H9 (cell line): ENCODE data around the gene IRF2BP2. TPM values are rescaled to one million over a fixed set of nuclear protein-coding genes. Genes with fewer than 3 reads are reported as not detected.

Experiments used
- DNase-seq: peaks from one replicate; pipeline ENCODE4 v3.0.0-alpha.2; 2017
- H2AFZ ChIP-seq: one replicate; pipeline ENCODE4 v1.6.1; 2013; ENCODE audit warnings: mild to moderate bottlenecking, low read length, control low read depth, moderate library complexity
- H2AK5ac ChIP-seq: 2 replicates; pipeline ENCODE4 v1.6.1; 2013; ENCODE audit warnings: low read length, control low read depth, mixed read lengths; ENCODE audit not compliant: insufficient read length
- H2BK120ac ChIP-seq: one replicate; pipeline ENCODE4 v1.6.1; 2013; ENCODE audit warnings: low read depth, mild to moderate bottlenecking, low read length, control low read depth, inconsistent platforms; ENCODE audit not compliant: poor library complexity, severe bottlenecking
- H2BK12ac ChIP-seq: 2 replicates; pipeline ENCODE4 v1.6.1; 2013; ENCODE audit warnings: low read length, control low read depth, mixed read lengths, low read depth; ENCODE audit not compliant: insufficient read length
- H2BK15ac ChIP-seq: 2 replicates; pipeline ENCODE4 v1.6.1; 2013; ENCODE audit warnings: low read depth, low read length, control low read depth
- H2BK20ac ChIP-seq: one replicate; pipeline ENCODE4 v1.6.1; 2013; ENCODE audit warnings: low read depth, mild to moderate bottlenecking, low read length, control low read depth, inconsistent platforms; ENCODE audit not compliant: poor library complexity, severe bottlenecking
- H2BK5ac ChIP-seq: 2 replicates; pipeline ENCODE4 v1.6.1; 2013; ENCODE audit warnings: low read length, control low read depth, mixed read lengths; ENCODE audit not compliant: insufficient read length
- H3K14ac ChIP-seq: 2 replicates; pipeline ENCODE4 v1.6.1; 2013; ENCODE audit warnings: low read length, control low read depth; ENCODE audit not compliant: insufficient read depth
- H3K18ac ChIP-seq: 2 replicates; pipeline ENCODE4 v1.6.1; 2013; ENCODE audit warnings: low read depth, mild to moderate bottlenecking, mixed read lengths, low read length, control low read depth; ENCODE audit not compliant: insufficient read length
- H3K23ac ChIP-seq: 2 replicates; pipeline ENCODE4 v1.6.1; 2013; ENCODE audit warnings: low read length, control low read depth, mixed read lengths, low read depth; ENCODE audit not compliant: insufficient read length
- H3K23me2 ChIP-seq: 2 replicates; pipeline ENCODE4 v1.6.1; 2013; ENCODE audit warnings: low read depth, mild to moderate bottlenecking, mixed read lengths, low read length, control low read depth; ENCODE audit not compliant: insufficient read length, poor library complexity, severe bottlenecking
- H3K27ac ChIP-seq: 2 replicates; pipeline ENCODE4 v1.5.1; 2013; ENCODE audit warnings: low read length, control low read depth, mixed read lengths, low read depth; ENCODE audit not compliant: insufficient read length
- H3K27me3 ChIP-seq: 2 replicates; pipeline ENCODE4 v1.6.1; 2013; ENCODE audit warnings: low read length, control low read depth, inconsistent platforms; ENCODE audit not compliant: insufficient read depth
- H3K4ac ChIP-seq: 2 replicates; pipeline ENCODE4 v1.6.1; 2013; ENCODE audit warnings: low read depth, mild to moderate bottlenecking, control low read depth, inconsistent platforms, low read length, moderate library complexity
- H3K4me1 ChIP-seq: 2 replicates; pipeline ENCODE4 v1.6.1; 2013; ENCODE audit warnings: low read length, control low read depth, inconsistent platforms; ENCODE audit not compliant: insufficient read depth
- H3K4me2 ChIP-seq: 2 replicates; pipeline ENCODE4 v1.6.1; 2013; ENCODE audit warnings: low read length, control low read depth, mixed read lengths; ENCODE audit not compliant: insufficient read length, insufficient read depth
- H3K56ac ChIP-seq: 2 replicates; pipeline ENCODE4 v1.6.1; 2013; ENCODE audit warnings: low read depth, mild to moderate bottlenecking, mixed read lengths, low read length, control low read depth; ENCODE audit not compliant: insufficient read length
- H3K79me1 ChIP-seq: 2 replicates; pipeline ENCODE4 v1.6.1; 2013; ENCODE audit warnings: low read depth, mild to moderate bottlenecking, moderate library complexity, low read length, control low read depth, inconsistent platforms; ENCODE audit not compliant: insufficient read depth, poor library complexity, severe bottlenecking
- H3K79me2 ChIP-seq: 2 replicates; pipeline ENCODE4 v1.6.1; 2013; ENCODE audit warnings: low read length, control low read depth, inconsistent platforms; ENCODE audit not compliant: insufficient read depth
- H3K9ac ChIP-seq: 2 replicates; pipeline ENCODE4 v1.6.1; 2013; ENCODE audit warnings: low read length, control low read depth, mixed read lengths; ENCODE audit not compliant: insufficient read length; ENCODE audit errors: extremely low read depth
- H3K9me3 ChIP-seq: one replicate; pipeline ENCODE4 v1.6.1; 2013; ENCODE audit warnings: low read depth, low read length, inconsistent platforms; ENCODE audit not compliant: control insufficient read depth
- H3T11ph ChIP-seq: one replicate; pipeline ENCODE4 v1.6.1; 2013; ENCODE audit warnings: mild to moderate bottlenecking, low read length, control low read depth, inconsistent platforms
- H4K20me1 ChIP-seq: one replicate; pipeline ENCODE4 v1.6.1; 2013; ENCODE audit not compliant: control insufficient read depth, insufficient read length, insufficient read depth
- H4K5ac ChIP-seq: 2 replicates; pipeline ENCODE4 v1.6.1; 2013; ENCODE audit warnings: low read depth, mild to moderate bottlenecking, mixed read lengths, low read length, control low read depth; ENCODE audit not compliant: insufficient read length
- H4K8ac ChIP-seq: replicated peaks from 2 replicates; pipeline ENCODE4 v1.6.1; 2013; ENCODE audit warnings: low read length, control low read depth, mixed read lengths, low read depth; ENCODE audit not compliant: insufficient read length
- H4K91ac ChIP-seq: 2 replicates; pipeline ENCODE4 v1.6.1; 2013; ENCODE audit warnings: low read depth, mild to moderate bottlenecking, moderate library complexity, mixed read lengths, low read length, control low read depth; ENCODE audit not compliant: insufficient read length
- H3K27ac Mint-ChIP-seq, 3 experiments: 2 replicates in 2 of 3; 3 replicates in 1 of 3; pipeline ENCODE4 v1.8.0; 2020 to 2021; ENCODE audit warnings: mixed read lengths in 3 of 3, mild to moderate bottlenecking in 1 of 3, moderate library complexity in 1 of 3
- H3K27me3 Mint-ChIP-seq: 2 replicates; pipeline ENCODE4 v1.8.0; 2021; ENCODE audit warnings: low read depth, mild to moderate bottlenecking, moderate library complexity, mixed read lengths
- H3K36me3 Mint-ChIP-seq, 3 experiments: 2 replicates in 2 of 3; 3 replicates in 1 of 3; pipeline ENCODE4 v1.8.0; 2020 to 2021; ENCODE audit warnings: low read depth in 3 of 3, mixed read lengths in 3 of 3; ENCODE audit not compliant: insufficient read depth in 1 of 3
- H3K4me1 Mint-ChIP-seq, 2 experiments: 2 replicates each; pipeline ENCODE4 v1.8.0; 2020; ENCODE audit warnings: mixed read lengths in 2 of 2
- H3K4me3 Mint-ChIP-seq, 2 experiments: 2 replicates in 1 of 2; 3 replicates in 1 of 2; pipeline ENCODE4 v1.8.0; 2020 to 2021; ENCODE audit warnings: mild to moderate bottlenecking in 2 of 2, mixed read lengths in 2 of 2, moderate library complexity in 1 of 2
- H3K9me3 Mint-ChIP-seq, 2 experiments: 2 replicates in 1 of 2; 3 replicates in 1 of 2; pipeline ENCODE4 v1.8.0; 2020; ENCODE audit warnings: mild to moderate bottlenecking in 2 of 2, mixed read lengths in 2 of 2, moderate library complexity in 1 of 2
- CTCF ChIP-seq: fragments of 200-600 bp; sonication (generic); conservative IDR thresholded peaks from 3 replicates; pipeline ENCODE4 v1.8.0; 2021; ENCODE audit warnings: antibody characterized with exemption, mild to moderate bottlenecking
- WGBS: extraction: QIAGEN DNeasy Blood & Tissue Kit; methylation state at CpG from one replicate; pipeline ENCODE4 v1.1.7; 2013; ENCODE audit warnings: missing lambda C conversion rate, low lambda C conversion rate, mixed read lengths; ENCODE audit not compliant: insufficient read length; ENCODE audit errors: extremely low coverage; 5-methylcytosine and 5-hydroxymethylcytosine counted together
- total RNA-seq: library from RNA; stranded (reverse); gene quantifications from 2 replicates; pipeline ENCODE4 v1.2.1, GENCODE V29; 2021

The IRF2BP2 gene
- total RNA-seq, 1 experiment from 2014 or later = 80.2 TPM

GRCh38 chr1:234554698-234555311 is 55.2 kb downstream of the IRF2BP2 start:
- Mint-ChIP-seq H3K27me3 (no peaks in the 10 kb centered on the region), H3K4me1 (peaks cover 12 to 15% of the 10 kb centered on the region in 2 experiments), H3K4me3 (no peak overlapping the region), H3K27ac (no peak overlapping the region), H3K9me3 (no peaks in the 10 kb centered on the region; a peak in 1 of 5 replicates), H3K36me3 (no peaks in the 10 kb centered on the region)
- no peak for TF ChIP-seq CTCF
- no peaks in the 10 kb centered on the region for H3K4me1 ChIP-seq
- H4K5ac ChIP-seq = no peak overlapping the region
- no peak overlapping the region for H2BK20ac ChIP-seq
- no CpG with 5 or more reads among the region's 13 CpGs for WGBS
- H3K4me2 ChIP-seq = no peak overlapping the region
- H3K4ac ChIP-seq = no peak overlapping the region
- H3K27ac ChIP-seq = no peak overlapping the region
- no peak overlapping the region for H3T11ph ChIP-seq
- no peaks in the 10 kb centered on the region for H3K79me2 ChIP-seq
- no peak overlapping the region for H3K23ac ChIP-seq
- H2AK5ac ChIP-seq = no peak overlapping the region
- H4K20me1 ChIP-seq = no peaks in the 10 kb centered on the region
- H3K79me1 ChIP-seq = no peaks in the 10 kb centered on the region
- no peak overlapping the region for H4K91ac ChIP-seq
- H2BK5ac ChIP-seq = no peak overlapping the region
- H3K9me3 ChIP-seq = no peaks in the 10 kb centered on the region
- H2AFZ ChIP-seq = no peak overlapping the region
- H2BK120ac ChIP-seq = no peak overlapping the region
- H3K9ac ChIP-seq = no peak overlapping the region
- H4K8ac ChIP-seq = no peak overlapping the region
- DNase-seq = no peak
- H3K18ac ChIP-seq = no peak overlapping the region
- H2BK15ac ChIP-seq = no peak overlapping the region
- no peak overlapping the region for H2BK12ac ChIP-seq
- no peak overlapping the region for H3K14ac ChIP-seq
- H3K56ac ChIP-seq = no peak overlapping the region
- no peaks in the 10 kb centered on the region for H3K27me3 ChIP-seq
- no peaks in the 10 kb centered on the region for H3K23me2 ChIP-seq

Other genes with a start within 250 kb of the IRF2BP2 start
- 42.3 and 50.3 TPM in 2 replicates for gene COA6, start 236.7 kb downstream of the IRF2BP2 start, total RNA-seq
- 19.6 and 20.2 TPM in 2 replicates for gene TARBP1, start 131.0 kb downstream of the IRF2BP2 start, total RNA-seq